CD1c-positive myeloid dendritic cell (primary cell): ENCODE measurements around the gene ZDHHC18.
"Not testable (repeated sequence)": the region's sequence is repeated elsewhere in the genome, so short reads cannot be mapped to it uniquely, and the experiment has no call there.

Experiments used
- DNase-seq: peaks from one replicate; pipeline ENCODE4 v3.0.0-alpha.2; 2016; ENCODE audit errors: extremely low spot score

Gene ZDHHC18

DNA sequence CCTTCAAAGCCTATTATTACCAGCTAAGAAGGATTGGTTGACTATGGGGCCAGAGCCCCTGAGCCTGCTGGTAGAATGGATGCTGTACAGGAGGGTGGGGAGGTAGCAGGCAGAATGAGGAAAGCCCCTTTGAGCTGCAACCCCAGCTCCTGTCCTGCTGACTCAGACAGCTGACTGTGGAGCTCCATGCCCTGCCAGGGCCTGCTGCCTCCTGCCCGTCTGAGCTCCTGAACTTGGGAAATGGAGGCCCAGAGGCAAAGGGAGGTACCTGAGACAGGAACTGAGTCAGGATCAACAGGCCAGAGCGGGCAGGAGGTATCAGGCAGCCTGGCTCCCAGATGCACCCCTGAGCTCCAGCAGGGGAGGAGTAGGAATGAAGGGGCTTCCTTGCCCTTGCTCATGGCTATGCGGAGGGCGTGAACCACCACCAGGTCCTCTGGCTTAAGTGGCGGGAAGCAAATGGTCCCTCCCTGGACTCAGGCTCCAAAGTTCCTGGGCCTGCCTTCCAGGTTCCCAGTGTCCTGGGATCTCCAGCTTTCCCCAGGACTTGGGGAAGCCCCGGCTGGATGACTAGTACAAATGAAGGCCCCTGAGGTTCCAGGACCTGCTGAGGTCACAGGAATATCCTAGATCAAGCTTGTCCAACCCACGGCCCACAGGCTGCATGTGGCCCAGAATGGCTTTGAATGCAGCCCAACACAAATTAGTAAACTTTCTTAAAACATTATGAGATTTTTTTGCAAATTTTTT is 32.6 kb downstream of the ZDHHC18 start:
- DNase-seq = no peak

DNA sequence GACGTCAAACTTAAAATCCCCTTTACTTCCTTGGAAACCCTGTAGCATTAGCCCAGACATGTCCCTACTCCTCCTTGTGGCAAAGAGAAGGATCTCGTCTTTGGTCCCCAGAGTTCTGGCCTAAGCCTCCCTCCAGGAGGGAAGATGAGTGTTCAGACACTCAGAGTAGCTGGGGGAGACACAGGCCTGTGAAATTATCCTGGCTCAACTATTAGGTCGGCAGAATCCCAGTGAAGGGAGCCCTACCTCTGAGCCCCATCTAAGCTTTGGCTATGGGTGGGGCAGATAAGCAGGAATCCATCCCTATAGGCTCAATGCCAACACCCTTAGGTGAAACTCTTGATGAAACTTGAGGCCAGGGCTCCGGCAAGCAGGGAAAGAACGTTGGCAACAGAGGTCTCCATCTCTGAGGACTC is 34.8 kb downstream of the ZDHHC18 start:
- DNase-seq = no peak

DNA sequence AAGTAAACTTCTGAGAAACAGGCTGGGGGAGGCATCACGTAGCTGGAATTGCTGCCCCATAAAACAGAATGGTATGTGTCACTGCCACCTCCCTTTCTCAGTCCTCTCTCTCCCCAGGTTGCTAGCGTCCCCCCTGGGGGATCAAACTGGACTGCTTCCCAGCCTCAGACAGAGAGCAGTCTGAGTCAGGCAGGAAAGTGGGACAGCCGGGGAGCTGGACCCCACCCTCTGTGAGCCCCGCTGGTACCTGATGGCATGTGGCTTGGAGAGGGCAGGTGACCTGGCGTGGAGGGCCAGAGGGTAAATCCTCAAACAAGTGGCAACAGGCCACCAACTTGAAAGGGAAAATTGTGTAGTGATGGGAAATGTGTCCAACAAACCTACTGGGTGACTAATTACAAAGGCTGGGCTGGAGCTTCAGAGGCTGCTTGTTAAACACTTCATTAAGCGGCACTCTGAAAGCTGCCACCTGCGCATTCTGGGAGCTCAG is 35.4 kb downstream of the ZDHHC18 start:
- no peak for DNase-seq

DNA sequence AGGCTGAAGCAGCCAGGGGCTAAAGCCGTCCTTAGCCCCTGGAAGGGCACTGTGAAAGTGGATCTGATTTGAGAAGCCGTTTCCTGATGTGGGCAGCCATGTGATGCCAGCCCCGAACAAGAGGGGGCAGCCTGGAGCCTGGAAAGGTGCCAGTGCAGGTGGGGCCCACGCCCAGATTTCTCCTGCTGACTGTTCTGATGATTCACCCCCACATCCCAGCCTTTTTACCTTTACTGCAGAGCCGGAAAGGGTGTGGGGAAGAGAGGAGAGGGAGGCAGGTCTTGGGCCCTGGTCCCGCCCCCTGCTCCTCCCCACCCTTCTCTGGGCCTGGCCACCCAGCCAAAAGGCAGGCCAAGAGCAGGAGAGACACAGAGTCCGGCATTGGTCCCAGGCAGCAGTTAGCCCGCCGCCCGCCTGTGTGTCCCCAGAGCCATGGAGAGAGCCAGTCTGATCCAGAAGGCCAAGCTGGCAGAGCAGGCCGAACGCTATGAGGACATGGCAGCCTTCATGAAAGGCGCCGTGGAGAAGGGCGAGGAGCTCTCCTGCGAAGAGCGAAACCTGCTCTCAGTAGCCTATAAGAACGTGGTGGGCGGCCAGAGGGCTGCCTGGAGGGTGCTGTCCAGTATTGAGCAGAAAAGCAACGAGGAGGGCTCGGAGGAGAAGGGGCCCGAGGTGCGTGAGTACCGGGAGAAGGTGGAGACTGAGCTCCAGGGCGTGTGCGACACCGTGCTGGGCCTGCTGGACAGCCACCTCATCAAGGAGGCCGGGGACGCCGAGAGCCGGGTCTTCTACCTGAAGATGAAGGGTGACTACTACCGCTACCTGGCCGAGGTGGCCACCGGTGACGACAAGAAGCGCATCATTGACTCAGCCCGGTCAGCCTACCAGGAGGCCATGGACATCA is 36.5 kb downstream of the ZDHHC18 start, which contains the start of gene SFN:
Gene SFN, plus strand, starts transcription at position 369 of the 904 bp plus-strand sequence. Its CDS starts 64 bp downstream, at position 433.
- no peak for DNase-seq

DNA sequence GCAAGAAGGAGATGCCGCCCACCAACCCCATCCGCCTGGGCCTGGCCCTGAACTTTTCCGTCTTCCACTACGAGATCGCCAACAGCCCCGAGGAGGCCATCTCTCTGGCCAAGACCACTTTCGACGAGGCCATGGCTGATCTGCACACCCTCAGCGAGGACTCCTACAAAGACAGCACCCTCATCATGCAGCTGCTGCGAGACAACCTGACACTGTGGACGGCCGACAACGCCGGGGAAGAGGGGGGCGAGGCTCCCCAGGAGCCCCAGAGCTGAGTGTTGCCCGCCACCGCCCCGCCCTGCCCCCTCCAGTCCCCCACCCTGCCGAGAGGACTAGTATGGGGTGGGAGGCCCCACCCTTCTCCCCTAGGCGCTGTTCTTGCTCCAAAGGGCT is 37.2 kb downstream of the ZDHHC18 start:
- no peak for DNase-seq

DNA sequence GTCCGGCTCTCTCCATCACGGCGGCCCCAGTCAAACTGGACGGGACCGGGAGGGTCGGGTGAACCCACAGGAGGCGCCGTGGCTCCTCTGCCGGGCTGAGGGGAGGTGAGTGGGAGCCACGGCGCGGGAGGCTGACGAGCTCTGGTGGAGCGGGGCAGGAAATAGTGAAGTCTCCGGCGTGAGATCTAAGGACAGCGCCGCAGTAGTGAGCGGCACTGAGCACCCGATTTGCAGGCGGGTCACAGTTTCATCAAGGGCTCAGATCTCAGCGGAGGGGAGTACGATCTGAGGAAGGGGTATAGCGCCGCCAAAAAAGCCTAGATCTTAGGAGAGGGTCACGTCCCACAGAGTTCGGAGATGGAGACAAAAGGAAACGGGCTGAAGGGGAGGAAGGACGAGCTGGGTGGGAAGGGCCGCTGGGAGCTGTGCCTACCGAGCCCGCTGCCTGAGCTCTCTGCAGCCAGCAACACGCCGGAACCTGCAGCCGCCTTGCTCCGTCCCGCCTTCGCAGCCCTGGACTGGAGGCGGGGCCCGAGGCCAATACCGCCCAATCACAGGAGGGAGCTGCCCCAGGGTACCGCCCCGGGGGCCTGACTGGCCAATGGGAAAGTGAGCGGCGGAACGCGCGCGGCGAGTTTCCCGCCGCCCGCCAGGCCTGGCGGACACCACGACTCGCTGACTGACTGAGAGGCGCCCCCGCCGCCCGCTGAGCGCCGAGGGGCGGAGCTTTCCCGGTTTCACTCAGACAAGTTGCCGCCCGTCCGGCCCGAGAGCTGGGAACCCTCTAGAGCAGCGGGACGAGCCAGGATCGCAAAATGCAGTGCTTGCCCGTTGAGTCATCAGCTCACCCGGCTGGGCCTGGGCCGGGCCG is 38.4 kb downstream of the ZDHHC18 start:
- DNase-seq = peak; percentile 98

DNA sequence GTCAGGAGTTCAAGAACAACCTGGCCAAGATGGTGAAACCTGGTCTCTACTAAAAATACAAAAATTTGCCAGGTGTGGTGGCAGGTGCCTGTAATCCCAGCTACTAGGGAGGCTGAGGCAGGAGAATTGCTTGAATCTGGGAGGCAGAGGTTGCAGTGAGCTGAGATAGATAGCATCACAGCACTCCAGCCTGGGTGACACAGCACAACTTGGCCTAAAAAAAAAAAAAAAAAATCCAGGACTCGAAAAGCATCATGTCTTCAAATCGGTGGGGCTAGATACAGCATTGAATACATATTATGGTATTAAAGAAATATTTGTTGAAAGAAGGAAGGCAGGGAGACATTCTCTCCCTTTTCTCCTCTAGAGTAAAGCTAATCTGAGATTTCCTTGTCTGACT is 46.6 kb downstream of the ZDHHC18 start:
- not testable (repeated sequence) for DNase-seq

DNA sequence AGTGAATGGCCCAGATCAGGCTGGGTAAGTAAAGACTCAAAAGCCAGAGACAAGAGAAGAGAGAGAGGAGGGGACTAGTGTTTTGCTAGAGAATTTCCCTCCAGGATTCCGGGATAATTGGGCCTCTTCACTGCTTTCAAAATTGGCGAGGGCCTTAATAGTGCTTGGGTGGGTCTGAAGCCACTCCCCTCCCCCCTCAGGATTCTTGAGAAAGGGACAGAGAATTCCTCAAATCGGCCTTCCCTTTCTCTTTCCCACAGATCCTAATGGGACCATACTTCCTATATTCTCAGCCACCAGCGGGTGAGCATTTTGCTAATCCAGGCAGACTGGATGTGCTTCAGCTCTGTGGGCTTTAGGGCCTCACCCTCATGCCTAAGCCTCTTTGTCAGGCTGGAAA is 48.4 kb downstream of the ZDHHC18 start:
- no peak for DNase-seq

DNA sequence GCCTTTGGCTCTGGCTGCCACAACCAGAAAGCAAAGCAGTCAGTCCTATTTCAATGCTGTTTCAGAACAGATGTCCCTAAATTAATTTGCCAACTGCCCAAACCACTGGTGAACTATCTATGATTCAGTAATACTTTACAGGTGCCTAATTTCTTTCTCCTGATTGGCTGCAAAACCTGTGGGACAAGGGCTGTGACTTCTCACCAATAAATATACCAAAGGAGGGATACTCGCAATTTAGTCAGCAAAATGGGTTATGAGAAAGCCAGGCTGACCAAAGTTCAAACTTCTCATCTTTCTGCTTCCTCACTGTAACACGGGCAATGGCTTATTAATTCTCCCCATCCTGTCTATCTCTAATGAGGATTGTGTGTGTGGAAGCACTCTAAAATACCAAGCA is 50.8 kb downstream of the ZDHHC18 start:
- DNase-seq = no peak

DNA sequence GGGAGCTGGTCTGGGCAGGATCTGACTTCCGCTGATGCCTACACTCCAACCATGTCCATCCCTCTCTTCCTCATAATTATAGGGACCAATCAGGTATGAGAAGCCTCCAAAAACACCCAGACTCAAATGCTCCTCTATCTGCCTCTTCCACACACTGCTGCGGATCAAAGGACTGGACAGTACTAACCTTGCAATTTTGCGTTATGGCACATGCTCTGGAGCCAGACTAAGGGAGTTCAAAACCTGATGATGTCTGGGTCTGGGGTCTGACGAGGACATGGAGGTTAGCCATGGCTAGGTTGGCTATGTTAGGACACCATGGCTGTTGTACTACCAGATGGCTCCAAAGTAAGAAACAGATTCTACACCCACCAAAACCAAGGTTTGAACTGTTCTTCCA is 53.3 kb downstream of the ZDHHC18 start:
- DNase-seq = no peak

DNA sequence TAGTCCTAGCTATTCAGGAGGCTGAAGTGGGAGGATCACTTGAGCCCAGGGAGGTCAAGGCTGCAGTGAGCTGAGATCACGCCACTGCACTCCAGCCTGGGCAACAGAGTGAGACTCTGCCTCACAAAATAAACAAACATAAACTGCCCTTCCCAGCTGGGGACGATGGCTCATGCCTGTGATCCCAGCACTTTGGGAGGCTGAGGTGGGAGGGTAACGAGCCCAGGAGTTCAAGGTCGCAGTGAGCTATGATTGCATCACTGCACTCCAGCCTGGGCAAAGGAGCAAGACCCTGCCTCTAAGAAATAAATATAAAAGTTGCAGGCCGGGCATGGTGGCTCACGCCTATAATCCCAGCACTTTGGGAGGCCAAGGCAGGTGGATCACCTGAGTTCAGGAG is 55.1 kb downstream of the ZDHHC18 start:
- DNase-seq = not testable (repeated sequence)

DNA sequence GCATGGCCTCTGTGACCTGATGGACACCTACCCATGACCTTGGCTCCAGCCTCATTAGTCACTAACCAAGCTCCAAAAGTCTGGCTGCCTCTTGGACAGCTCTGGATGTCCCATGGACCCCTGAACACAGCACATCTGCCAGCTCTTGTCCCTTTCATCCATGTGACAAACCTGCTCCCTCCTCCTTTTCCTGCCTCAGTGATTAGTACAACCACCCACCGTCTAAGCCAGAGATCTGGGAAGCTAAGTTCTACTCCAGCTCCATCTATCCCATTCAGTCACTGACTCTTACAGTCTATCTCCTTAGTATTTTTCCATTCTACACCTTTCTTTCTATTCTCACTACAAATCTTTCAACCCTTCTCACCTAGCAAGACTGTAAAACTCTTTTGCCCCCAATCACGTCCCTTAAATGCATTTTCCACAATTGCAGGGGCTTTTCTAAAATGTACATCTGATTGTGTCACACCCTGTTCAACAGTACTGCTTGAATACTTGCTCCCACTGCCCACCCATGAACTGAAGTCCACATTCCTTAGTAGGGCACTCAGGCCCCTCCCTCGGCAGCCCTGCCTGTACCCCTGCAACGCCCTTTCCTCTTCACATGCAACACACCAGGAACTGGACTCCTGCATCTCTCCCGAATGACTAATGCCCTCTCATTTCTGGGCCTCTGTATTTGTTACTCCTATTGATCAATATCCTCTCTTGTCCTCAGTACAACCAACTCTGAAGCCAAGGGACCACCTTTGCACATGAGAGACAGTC is 56.4 kb downstream of the ZDHHC18 start:
- DNase-seq = no peak

DNA sequence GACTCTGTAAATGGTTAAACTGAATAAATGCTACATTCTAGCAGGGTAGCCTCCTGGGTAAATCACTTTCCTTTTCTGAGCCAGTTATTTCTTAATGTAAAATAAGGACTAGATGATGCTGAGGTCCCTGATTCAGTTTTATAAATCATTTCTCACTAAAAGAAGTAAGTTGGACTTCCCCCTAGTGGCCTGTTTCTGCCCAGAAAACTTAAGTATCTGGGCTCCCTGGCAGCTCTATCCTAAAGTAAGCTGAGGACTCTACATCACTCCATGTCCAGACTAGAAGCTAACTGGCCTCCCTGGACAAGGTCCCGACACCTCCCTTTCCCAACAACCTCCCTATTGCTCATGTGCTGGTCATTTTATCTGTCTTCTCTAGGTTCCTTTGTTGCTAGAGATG is 60.6 kb downstream of the ZDHHC18 start:
- DNase-seq = peak; percentile 42

DNA sequence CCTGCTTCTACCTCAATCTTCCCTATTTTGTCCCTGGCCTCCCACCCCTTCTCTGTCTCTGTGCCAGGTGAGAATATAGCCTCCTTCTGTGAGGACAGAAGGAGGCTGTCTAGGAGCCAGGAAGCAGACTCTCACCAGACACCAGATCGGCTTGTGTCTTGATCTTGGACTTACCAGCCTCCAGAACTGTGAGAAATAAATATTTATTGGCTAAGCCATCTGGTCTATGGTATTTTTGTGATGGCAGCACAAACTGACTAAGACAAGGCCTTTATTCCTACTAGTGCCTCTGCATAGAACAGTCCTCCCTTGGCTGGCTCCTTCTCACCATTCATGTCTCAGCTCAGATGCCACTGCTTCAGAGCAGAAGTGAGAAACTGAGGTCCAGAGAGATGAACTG is 61.7 kb downstream of the ZDHHC18 start:
- DNase-seq = no peak

DNA sequence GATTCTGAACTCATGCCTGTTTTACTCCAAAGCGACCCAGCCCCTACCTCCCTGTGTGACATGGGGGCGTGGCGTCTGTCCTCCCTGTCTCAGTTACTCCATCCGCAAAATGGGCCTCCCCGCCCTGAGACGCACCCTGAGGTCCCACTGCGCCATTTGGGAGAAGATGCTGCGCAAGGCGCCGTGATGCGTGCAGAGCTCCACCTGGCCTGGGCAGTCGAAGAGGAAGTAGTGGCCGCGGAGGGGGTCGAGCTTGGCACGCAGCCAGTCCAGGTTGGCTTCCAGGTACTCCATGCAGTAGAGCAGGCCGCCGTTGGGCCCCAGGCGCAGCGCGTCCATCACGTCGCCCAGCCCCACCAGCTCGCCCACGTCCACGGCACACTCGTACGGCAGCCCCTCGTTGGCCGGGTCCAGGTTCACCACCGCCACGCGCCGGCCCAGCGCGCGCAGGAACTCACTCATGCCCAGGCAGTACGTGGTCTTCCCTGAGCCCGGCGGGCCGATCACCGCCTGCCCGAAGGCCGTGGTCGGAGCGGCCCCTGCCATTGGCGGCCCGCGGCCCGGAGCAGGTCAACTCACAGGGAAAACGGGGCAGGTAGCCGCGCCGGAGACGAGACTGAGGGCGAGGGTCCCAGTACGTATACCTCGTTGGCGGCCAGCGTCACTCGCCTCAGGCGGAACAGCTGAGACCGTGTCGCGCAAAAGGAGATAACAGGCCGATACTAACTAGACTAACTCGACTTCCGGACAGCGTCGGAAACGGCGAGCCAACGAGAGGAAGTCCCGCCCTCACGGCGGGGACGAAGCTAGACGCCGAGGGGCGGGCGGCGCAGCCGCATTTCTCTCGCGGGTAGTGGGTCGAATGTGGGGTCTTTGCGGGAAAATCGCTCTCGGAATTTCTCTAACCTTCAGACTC is 63.3 kb downstream of the ZDHHC18 start, which contains the start of gene GPN2:
Gene GPN2, minus strand, starts transcription at position 733 of the 916 bp plus-strand sequence. Its CDS starts 187 bp downstream, at position 546.
- DNase-seq = peak; percentile 82

DNA sequence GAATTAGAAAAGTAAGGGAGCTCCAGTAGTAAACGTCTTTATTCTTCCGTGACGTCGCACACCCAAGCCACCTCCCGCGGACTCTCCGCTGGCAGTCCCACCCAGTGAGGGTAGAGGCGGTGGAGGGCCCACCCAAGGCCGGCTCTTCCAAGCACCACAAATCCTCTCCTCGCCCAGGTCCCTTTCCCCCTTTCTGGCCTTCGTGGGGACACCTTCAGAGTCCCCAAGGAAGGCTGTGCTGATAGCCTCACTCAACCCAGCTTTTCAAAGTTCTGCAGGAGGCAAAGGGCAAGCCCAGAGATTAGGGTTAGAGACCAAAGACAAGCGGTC is 63.9 kb downstream of the ZDHHC18 start:
- DNase-seq = no peak

DNA sequence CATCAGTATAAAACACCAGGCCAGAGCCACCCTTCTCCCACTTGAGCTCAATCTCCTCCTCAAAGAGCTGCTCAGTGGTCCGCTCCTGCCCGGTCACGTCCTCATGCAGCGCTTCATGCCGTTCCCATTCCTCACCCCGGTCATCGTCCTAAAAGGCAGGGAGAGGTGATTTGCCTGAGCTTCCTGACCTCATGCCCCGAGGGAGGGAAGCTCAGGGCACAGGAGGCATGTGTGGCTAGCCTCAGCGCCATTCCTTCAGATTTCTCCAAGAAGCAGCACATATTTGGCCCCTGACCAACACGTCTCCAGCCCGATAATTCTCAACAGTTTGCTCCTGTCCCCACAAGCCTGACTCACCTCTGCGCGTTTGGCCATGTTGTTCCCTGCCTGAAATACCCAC is 67.8 kb downstream of the ZDHHC18 start:
- no peak for DNase-seq

DNA sequence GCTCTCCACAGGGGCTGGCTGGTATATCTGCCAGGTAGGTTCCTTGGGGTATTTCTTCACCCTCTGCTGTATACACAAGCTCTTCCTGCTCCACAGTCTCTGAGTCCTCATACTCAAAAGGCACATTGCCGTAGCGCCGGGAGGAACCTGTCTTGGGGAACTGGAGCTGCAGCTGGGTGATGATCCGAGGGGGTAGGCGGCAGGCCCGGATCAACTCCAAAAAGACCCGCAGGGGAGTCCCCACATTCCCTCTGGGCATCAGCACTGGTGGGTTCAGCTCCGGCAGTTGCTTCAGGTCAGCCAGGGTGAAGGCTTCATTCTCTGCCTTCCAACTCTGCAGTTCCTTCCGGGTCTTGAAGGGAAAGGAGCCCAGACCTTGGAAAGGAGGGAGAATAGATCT is 70.9 kb downstream of the ZDHHC18 start:
- no peak for DNase-seq

DNA sequence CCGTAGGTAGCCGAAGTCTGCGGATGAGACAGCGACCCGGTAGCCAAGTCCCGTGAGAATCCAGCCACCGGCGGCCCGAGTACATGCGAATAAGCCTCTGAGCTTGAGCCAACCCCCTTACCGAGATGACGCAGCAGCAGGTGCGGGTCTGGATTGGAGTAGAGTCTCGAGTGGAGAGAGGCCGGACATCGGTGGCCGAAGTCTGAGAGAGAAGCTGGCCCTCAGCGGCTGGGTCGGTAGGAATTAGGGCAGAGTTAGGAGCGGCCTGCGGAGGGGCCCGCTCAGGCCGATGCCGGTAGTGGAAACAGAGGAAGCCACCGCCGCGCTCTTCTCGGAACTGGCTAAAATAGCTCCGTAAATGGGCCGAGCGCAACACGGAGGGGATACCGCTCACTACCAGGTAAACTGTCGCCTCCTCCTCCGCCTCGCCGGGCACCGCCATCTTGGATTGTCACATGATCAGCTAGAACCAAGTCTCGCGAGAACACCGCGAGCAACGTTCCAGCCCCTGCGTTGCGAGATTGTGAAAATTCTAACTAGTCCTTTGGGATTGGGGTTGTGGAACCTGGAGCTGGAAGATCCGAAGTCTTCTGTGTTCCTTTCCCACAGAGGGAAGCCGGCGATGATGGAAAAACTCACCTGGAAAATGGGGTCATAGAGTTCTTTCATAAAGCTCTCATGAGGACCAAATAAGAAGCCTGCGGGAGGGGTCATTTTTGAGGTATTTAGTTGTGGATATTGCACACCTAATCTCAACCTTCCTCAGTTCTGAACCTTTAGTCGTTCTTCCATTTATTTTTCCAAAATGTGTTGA is 73.7 kb downstream of the ZDHHC18 start, which contains the start of gene GPATCH3:
Gene GPATCH3, minus strand, starts transcription at position 467 of the 814 bp plus-strand sequence. Its CDS starts 25 bp downstream, at position 442.
- peak; percentile 94 for DNase-seq
